ENCODE results near the gene RNU1-3. TPM values are rescaled to one million over a fixed set of nuclear protein-coding genes. Genes with fewer than 3 reads are reported as not detected.
"Not testable (repeated sequence)": the region's sequence is repeated elsewhere in the genome, so short reads cannot be mapped to it uniquely, and the experiment has no call there.

Gene RNU1-3
- total and polyA plus RNA-seq, 2 donors (not counting 1 experiment from before 2014, with no cell fraction given) = 4,377 TPM; not detected in 1

DNA sequence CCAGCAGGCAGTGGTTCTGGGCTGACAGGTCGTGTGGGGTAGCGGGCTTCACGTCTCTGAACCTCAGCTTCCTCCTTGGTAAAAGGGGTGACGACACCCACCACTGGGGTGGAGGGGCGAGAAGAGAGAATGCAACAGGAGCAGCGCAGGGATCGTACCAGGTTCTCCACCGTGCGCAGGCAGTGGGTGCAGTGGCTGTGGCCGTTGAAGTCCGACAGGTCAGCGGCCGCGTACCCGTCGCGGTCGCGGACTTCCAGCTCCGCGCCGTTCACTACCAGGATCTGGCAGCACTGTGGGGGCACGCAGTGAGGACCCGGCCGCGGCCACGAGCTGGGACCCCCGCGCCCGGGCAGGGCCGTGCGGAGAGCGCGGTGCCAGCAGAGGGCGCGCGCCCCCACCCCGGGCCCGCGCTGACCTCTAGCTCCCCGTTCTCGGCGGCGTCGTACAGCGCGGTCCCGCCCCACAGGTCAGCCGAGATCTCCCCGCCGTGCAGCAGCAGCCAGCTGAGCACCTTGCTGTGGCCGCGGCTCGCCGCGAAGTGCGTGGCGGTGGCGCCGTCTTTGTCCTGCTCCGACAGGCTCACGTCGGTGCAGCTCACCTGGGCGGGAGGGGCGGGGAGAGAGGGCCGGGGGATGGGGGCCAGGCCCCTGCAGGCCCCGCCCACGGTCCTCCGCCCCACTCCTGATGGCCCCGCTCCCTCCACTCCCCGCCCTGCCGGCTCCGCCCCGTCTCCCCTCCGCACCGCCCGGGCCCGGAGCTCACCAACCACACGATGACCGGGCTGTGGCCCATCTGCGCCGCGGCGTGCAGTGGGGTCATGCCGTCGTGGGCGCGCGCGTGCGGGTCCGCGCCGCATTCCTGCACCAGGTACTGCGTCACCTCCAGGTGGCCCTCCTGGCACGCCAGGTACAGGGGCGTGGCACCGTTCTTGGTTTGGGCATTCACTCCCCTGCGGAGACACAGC is 40.7 kb upstream of the RNU1-3 start:
- ATAC-seq (ENCODE audit: low read depth) = peak; percentile 74

DNA sequence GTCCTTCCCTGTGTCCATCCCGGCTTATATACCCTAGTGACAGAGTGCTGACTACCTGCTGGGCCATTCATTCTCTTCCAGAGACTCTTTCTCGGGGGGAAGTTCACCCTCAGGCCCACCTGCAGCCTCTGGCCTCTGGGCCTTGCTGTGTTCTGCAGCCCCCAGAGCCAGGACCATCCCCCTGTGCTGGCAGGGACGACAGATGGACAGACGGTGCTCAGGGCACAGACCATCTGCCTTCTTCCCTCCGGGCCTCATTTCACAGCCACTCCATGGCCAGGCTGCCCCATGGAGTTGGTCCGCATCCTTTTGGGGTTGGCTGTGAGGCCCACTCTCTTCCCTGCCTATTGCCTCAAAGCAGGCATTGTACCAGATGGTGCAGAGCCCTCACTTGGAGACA is 39.6 kb upstream of the RNU1-3 start:
- H3K27me3 Mint-ChIP-seq; H3K9ac ChIP-seq (ENCODE audit: low read length); H3K4me3 ChIP-seq (ENCODE audit: control extremely low read depth in 1 of 5, extremely low read depth in 1 of 5, insufficient read depth in 1 of 5, low read depth in 2 of 5, low read length in 4 of 5); H4K20me1 ChIP-seq (ENCODE audit: control insufficient read depth, insufficient read depth, low read length, poor library complexity, severe bottlenecking); H3K27ac ChIP-seq (ENCODE audit: low read length in 2 of 2); H3K9me3 Mint-ChIP-seq (ENCODE audit: insufficient read depth); H3K4me3 Mint-ChIP-seq; H3K36me3 ChIP-seq (replicated peaks in 1 of 2; ENCODE audit: control extremely low read depth in 1 of 2, control insufficient read depth in 1 of 2, extremely low read depth in 1 of 2, insufficient read depth in 2 of 2, low read length in 1 of 2); ATAC-seq (ENCODE audit: low read depth); H3K27me3 ChIP-seq (replicated peaks in 1 of 4; ENCODE audit: control extremely low read depth in 1 of 4, control insufficient read depth in 3 of 4, insufficient read depth in 4 of 4, low read length in 3 of 4); H3K9me3 ChIP-seq (ENCODE audit: control extremely low read depth in 1 of 3, control insufficient read depth in 2 of 3, insufficient read depth in 1 of 3, low read length in 2 of 3); H3K4me2 ChIP-seq (replicated peaks; ENCODE audit: low read depth, low read length, poor library complexity, severe bottlenecking); H3K4me1 Mint-ChIP-seq; H3K4me1 ChIP-seq (ENCODE audit: control insufficient read depth in 2 of 2, insufficient read depth in 2 of 2, low read length in 2 of 2); H2AFZ ChIP-seq (ENCODE audit: insufficient read depth, low read depth, low read length, poor library complexity, severe bottlenecking); H3K79me2 ChIP-seq (ENCODE audit: control insufficient read depth, insufficient read depth, low read length); DNase-seq; H3K27ac Mint-ChIP-seq; POLR2A ChIA-PET; intact Hi-C loops (cut with micrococcal nuclease): not testable (repeated sequence)
- 100% methylated on average over 5 of the region's 6 CpGs for WGBS (ENCODE audit: insufficient coverage)
- CTCF ChIA-PET = interaction anchor here (0.7 to 3.3 kb wide), 10 partner anchors 10 to 87 kb away, joined by 3 to 11 read pairs (median 6); no protein-coding TSS in a partner anchor

More for the DNA sequence above, 40.7 kb upstream of the RNU1-3 start:
- H4K20me1 ChIP-seq (ENCODE audit: control insufficient read depth, insufficient read depth, low read length, poor library complexity, severe bottlenecking); H3K27me3 ChIP-seq (replicated peaks in 1 of 4; ENCODE audit: control extremely low read depth in 1 of 4, control insufficient read depth in 3 of 4, insufficient read depth in 4 of 4, low read length in 3 of 4); intact Hi-C loops (cut with micrococcal nuclease); DNase-seq; H3K9me3 ChIP-seq (ENCODE audit: control extremely low read depth in 1 of 3, control insufficient read depth in 2 of 3, insufficient read depth in 1 of 3, low read length in 2 of 3); H3K27ac ChIP-seq (ENCODE audit: low read length in 2 of 2); H2AFZ ChIP-seq (ENCODE audit: insufficient read depth, low read depth, low read length, poor library complexity, severe bottlenecking); H3K36me3 ChIP-seq (replicated peaks in 1 of 2; ENCODE audit: control extremely low read depth in 1 of 2, control insufficient read depth in 1 of 2, extremely low read depth in 1 of 2, insufficient read depth in 2 of 2, low read length in 1 of 2); H3K4me1 ChIP-seq (ENCODE audit: control insufficient read depth in 2 of 2, insufficient read depth in 2 of 2, low read length in 2 of 2); H3K27ac Mint-ChIP-seq; H3K79me2 ChIP-seq (ENCODE audit: control insufficient read depth, insufficient read depth, low read length); H3K4me1 Mint-ChIP-seq; H3K9me3 Mint-ChIP-seq (ENCODE audit: insufficient read depth); H3K4me2 ChIP-seq (replicated peaks; ENCODE audit: low read depth, low read length, poor library complexity, severe bottlenecking); H3K27me3 Mint-ChIP-seq; H3K9ac ChIP-seq (ENCODE audit: low read length): not testable (repeated sequence)
- POLR2A ChIA-PET = interaction anchor here (0.5 to 1.8 kb wide), 5 partner anchors 94 to 1014 kb away, joined by 3 to 8 read pairs (median 7); partner anchors contain the start of genes NBPF1 and RNU1-1
- CTCF ChIA-PET = interaction anchor here (0.8 to 3.3 kb wide), 20 partner anchors 9 to 339 kb away, joined by 3 to 15 read pairs (median 5); no protein-coding TSS in a partner anchor
- peak overlapping the region; percentile 37 for H3K4me3 Mint-ChIP-seq
- peak overlapping the region in 1 of 5 experiments; percentile 19 for H3K4me3 ChIP-seq (ENCODE audit: control extremely low read depth in 1 of 5, extremely low read depth in 1 of 5, insufficient read depth in 1 of 5, low read depth in 2 of 5, low read length in 4 of 5)
- WGBS (ENCODE audit: insufficient coverage) = under 1% methylated on average over 34 of the region's 99 CpGs

DNA sequence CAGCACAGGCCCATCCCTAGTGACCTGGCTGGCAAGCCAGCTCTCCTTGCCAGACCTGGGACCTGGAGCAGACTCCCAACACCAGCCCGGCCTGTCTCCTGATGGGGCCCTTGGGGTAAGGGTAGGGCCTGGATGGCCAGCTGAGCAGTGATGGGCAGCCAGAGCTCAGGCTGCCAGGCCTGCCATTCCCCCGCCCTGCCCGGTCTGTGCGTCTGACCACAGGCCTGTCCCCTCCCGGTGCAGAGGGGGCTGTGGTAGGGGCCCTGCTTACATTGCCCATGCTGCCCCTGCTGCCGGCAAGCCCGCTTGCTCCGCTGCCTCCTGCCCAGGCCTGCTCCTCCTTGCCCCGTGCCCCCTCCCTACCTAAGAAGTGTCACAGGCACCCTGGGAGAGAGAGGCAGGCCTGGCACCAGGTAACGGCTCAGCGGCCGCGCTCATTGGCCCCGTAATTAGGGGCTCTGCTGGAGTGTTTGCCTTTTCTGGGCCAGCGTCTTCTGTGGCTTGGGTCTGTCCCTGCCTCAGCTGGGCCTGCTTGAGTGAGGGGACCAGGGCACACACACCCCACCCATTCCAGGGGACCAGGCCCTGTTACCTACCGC is 37.9 kb upstream of the RNU1-3 start:
- intact Hi-C loops (cut with micrococcal nuclease); H3K27me3 ChIP-seq (replicated peaks in 1 of 4; ENCODE audit: control extremely low read depth in 1 of 4, control insufficient read depth in 3 of 4, insufficient read depth in 4 of 4, low read length in 3 of 4); DNase-seq; POLR2A ChIA-PET; H3K36me3 ChIP-seq (replicated peaks in 1 of 2; ENCODE audit: control extremely low read depth in 1 of 2, control insufficient read depth in 1 of 2, extremely low read depth in 1 of 2, insufficient read depth in 2 of 2, low read length in 1 of 2); H3K27ac Mint-ChIP-seq; H3K4me1 ChIP-seq (ENCODE audit: control insufficient read depth in 2 of 2, insufficient read depth in 2 of 2, low read length in 2 of 2); H3K4me3 Mint-ChIP-seq; H3K27ac ChIP-seq (ENCODE audit: low read length in 2 of 2); H3K4me3 ChIP-seq (ENCODE audit: control extremely low read depth in 1 of 5, extremely low read depth in 1 of 5, insufficient read depth in 1 of 5, low read depth in 2 of 5, low read length in 4 of 5); H4K20me1 ChIP-seq (ENCODE audit: control insufficient read depth, insufficient read depth, low read length, poor library complexity, severe bottlenecking); H3K79me2 ChIP-seq (ENCODE audit: control insufficient read depth, insufficient read depth, low read length); H3K9me3 ChIP-seq (ENCODE audit: control extremely low read depth in 1 of 3, control insufficient read depth in 2 of 3, insufficient read depth in 1 of 3, low read length in 2 of 3); ATAC-seq (ENCODE audit: low read depth); H3K27me3 Mint-ChIP-seq; H3K4me2 ChIP-seq (replicated peaks; ENCODE audit: low read depth, low read length, poor library complexity, severe bottlenecking); H3K4me1 Mint-ChIP-seq; H2AFZ ChIP-seq (ENCODE audit: insufficient read depth, low read depth, low read length, poor library complexity, severe bottlenecking); H3K9ac ChIP-seq (ENCODE audit: low read length); H3K9me3 Mint-ChIP-seq (ENCODE audit: insufficient read depth): not testable (repeated sequence)
- 100% methylated on average over 1 of the region's 16 CpGs for WGBS (ENCODE audit: insufficient coverage)
- CTCF ChIA-PET = interaction anchor here (1.6 to 3.2 kb wide), 2 partner anchors 10 to 84 kb away, joined by 5 to 11 read pairs; no protein-coding TSS in a partner anchor
